Adrenal gland (tissue), 5 donors: ENCODE data around the gene HNMT.
"Not testable (repeated sequence)": the region's sequence is repeated elsewhere in the genome, so short reads cannot be mapped to it uniquely, and the experiment has no call there.

Experiments
- POLR2A ChIP-seq, 2 donors: fragments of 450-650 bp; IDR thresholded peaks; one replicate each; pipeline ENCODE4 v1.6.1; 2017; ENCODE audit warnings: antibody characterized with exemption in 2 of 2, mild to moderate bottlenecking in 2 of 2, moderate library complexity in 1 of 2
- TF ChIP-seq, protein P1 (sequence below), 6 experiments: fragments of 450-650 bp in 4 of 6; fragments of 200-600 bp in 2 of 6; sonication (generic) in 1 of 6; IDR thresholded peaks; 1 replicate in 5 of 6; 2 replicates in 1 of 6; pipeline versions ENCODE4 v1.5.1 to v1.8.0; 2016 to 2021; ENCODE audit warnings: antibody characterized with exemption in 6 of 6, mild to moderate bottlenecking in 2 of 6, moderate library complexity in 1 of 6
- donor health status: DM: no; HTN: no; CAD: no.

DNA sequence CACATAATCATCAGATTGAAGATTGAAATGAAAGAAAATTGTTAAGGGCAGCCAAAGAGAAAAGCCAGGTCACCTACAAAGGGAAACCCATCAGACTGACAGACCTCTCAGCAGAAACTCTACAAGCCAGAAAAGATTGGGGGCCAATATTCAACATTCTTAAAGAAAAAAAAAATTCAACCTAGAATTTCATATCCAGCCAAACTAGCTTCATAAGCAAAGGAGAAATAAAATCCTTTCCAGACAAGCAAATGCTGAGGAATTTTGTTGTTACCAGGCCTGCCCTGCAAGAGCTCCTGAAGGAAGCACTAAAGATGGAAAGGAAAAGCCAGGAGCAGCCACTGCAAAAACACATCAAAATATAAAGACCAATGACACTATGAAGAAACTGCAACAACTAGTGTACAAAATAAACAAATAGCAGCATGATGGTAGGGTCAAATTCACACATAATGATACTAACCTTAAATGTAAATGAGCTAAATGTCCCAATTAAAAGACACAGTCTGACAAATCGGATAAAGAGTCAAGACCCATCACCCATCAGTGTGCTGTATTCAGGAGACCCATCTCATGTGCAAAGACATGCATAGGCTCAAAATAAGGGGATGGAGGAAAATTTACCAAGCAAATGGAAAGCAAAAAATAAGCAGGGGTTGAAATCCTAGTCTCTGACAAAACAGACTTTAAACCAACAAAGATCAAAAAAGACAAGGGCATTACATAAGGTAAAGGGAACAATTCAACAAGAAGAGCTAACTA, 29.6 kb downstream of the HNMT start:
- TF ChIP-seq, protein P1, sequence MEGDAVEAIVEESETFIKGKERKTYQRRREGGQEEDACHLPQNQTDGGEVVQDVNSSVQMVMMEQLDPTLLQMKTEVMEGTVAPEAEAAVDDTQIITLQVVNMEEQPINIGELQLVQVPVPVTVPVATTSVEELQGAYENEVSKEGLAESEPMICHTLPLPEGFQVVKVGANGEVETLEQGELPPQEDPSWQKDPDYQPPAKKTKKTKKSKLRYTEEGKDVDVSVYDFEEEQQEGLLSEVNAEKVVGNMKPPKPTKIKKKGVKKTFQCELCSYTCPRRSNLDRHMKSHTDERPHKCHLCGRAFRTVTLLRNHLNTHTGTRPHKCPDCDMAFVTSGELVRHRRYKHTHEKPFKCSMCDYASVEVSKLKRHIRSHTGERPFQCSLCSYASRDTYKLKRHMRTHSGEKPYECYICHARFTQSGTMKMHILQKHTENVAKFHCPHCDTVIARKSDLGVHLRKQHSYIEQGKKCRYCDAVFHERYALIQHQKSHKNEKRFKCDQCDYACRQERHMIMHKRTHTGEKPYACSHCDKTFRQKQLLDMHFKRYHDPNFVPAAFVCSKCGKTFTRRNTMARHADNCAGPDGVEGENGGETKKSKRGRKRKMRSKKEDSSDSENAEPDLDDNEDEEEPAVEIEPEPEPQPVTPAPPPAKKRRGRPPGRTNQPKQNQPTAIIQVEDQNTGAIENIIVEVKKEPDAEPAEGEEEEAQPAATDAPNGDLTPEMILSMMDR (IDR thresholded peaks at IDR 0.05): not testable (repeated sequence)
- not testable (repeated sequence) for TF ChIP-seq POLR2A (IDR thresholded peaks at IDR 0.05)
